HepG2 (cell line): ENCODE data around the gene EIF2AK2. TPM values are rescaled to one million over a fixed set of nuclear protein-coding genes. Genes with fewer than 3 reads are reported as not detected.

Source experiments
- GABPB1 ChIP-seq: IDR thresholded peaks from 2 replicates; pipeline ENCODE4 v1.6.1; 2016; ENCODE audit warnings: mild to moderate bottlenecking, missing genetic modification reagents, moderate library complexity, missing compliant biosample characterization
- GFI1 ChIP-seq: sonication (generic); formaldehyde crosslinking; IDR thresholded peaks from 2 replicates; pipeline ENCODE4 v1.5.0; 2020; ENCODE audit warnings: missing genetic modification reagents, mild to moderate bottlenecking, borderline replicate concordance
- HMGXB4 ChIP-seq, 2 experiments: sonication (generic) in 1 of 2; formaldehyde crosslinking in 1 of 2; IDR thresholded peaks; 2 replicates each; pipeline versions ENCODE4 v1.4.0 to v1.6.1; 2018 to 2020; ENCODE audit warnings: missing genetic modification reagents in 2 of 2, borderline replicate concordance in 1 of 2, low read depth in 1 of 2, mild to moderate bottlenecking in 1 of 2, missing biosample characterization in 1 of 2
- HNF4G ChIP-seq, 2 experiments: sonication (generic) in 1 of 2; formaldehyde crosslinking in 1 of 2; IDR thresholded peaks; 2 replicates each; pipeline versions ENCODE4 v1.4.0 to v1.6.1; 2011 to 2020; ENCODE audit warnings: borderline replicate concordance in 2 of 2, low read depth in 2 of 2, mild to moderate bottlenecking in 2 of 2, low read length in 1 of 2, missing genetic modification reagents in 1 of 2, moderate library complexity in 1 of 2
- JUN ChIP-seq: sonication (generic); formaldehyde crosslinking; IDR thresholded peaks from 2 replicates; pipeline ENCODE4 v1.4.0; 2020; ENCODE audit warnings: mild to moderate bottlenecking, missing genetic modification reagents
- KMT2B ChIP-seq: IDR thresholded peaks from 2 replicates; pipeline ENCODE4 v1.6.1; 2016; ENCODE audit warnings: missing genetic modification reagents, missing compliant biosample characterization
- PAXIP1 ChIP-seq: sonication (generic); formaldehyde crosslinking; conservative IDR thresholded peaks from 2 replicates; pipeline ENCODE4 v1.4.0; 2020; ENCODE audit warnings: mild to moderate bottlenecking, missing genetic modification reagents, moderate library complexity
- POLR2AphosphoS5 ChIP-seq: IDR thresholded peaks from 2 replicates; pipeline ENCODE4 v1.6.1; 2012; ENCODE audit warnings: low read depth, low read length
- TFDP1 ChIP-seq: IDR thresholded peaks from 2 replicates; pipeline ENCODE4 v1.6.1; 2016; ENCODE audit warnings: missing compliant biosample characterization, missing genetic modification reagents, borderline replicate concordance
- ZNF329 ChIP-seq: sonication (generic); formaldehyde crosslinking; IDR thresholded peaks from 2 replicates; pipeline ENCODE4 v1.9.0; 2021; ENCODE audit warnings: low read depth, mild to moderate bottlenecking, missing genetic modification reagents
- ZNF333 ChIP-seq: sonication (generic); formaldehyde crosslinking; IDR thresholded peaks from 2 replicates; pipeline ENCODE4 v1.4.0; 2020; ENCODE audit warnings: mild to moderate bottlenecking, missing genetic modification reagents, borderline replicate concordance
- ZNF800 ChIP-seq: sonication (generic); formaldehyde crosslinking; IDR thresholded peaks from 2 replicates; pipeline ENCODE4 v1.4.0; 2020; ENCODE audit warnings: missing genetic modification reagents
- ZNF878 ChIP-seq: sonication (generic); formaldehyde crosslinking; IDR thresholded peaks from 2 replicates; pipeline ENCODE4 v1.8.1; 2023; ENCODE audit warnings: mild to moderate bottlenecking, missing genetic modification reagents, moderate library complexity
- ZUFSP ChIP-seq: sonication (generic); formaldehyde crosslinking; IDR thresholded peaks from 2 replicates; pipeline ENCODE4 v1.9.0; 2021; ENCODE audit warnings: missing genetic modification reagents, mild to moderate bottlenecking, borderline replicate concordance
- polyA plus RNA-seq, 8 experiments: library from polyadenylated mRNA; depleted of rRNA in 3 of 8; stranded (reverse) in 7 of 8; unstranded in 1 of 8; fragments of >200 nt; fragmentation: Illumina TruSeq in 4 of 8; extraction: Trizol in 4 of 8; gene quantifications; 2 replicates each; pipeline versions ENCODE4 v1.2.1 to v1.2.3, GENCODE V29; 2011 to 2016; ENCODE audit warnings: low read depth in 4 of 8, missing spikeins in 1 of 8, mixed read lengths in 1 of 8; ENCODE audit not compliant: insufficient read depth in 1 of 8
- total RNA-seq, 5 experiments: library from RNA; depleted of rRNA; stranded (reverse); fragments of >200 nt; fragmentation: Illumina TruSeq; extraction: Trizol; gene quantifications; 2 replicates each; pipeline ENCODE4 v1.2.3, GENCODE V29; 2016; ENCODE audit warnings: low read depth in 1 of 5

EIF2AK2 gene
- total and polyA plus RNA-seq, 2 of the 13 experiments (the other 11 are each of a cell fraction or from before 2014, with no cell fraction given) = 10.2 to 26.1 TPM

GRCh38 chr2:37156857-37157714, at the start of gene EIF2AK2 (continued):
- peak; percentile 32; the same call in 1 of the 2 replicates for TF ChIP-seq ZNF333
- peak; percentile 24; the same call in 1 of the 2 replicates for TF ChIP-seq PAXIP1 (CRISPR knock-in tag)
- peak; percentile 70; the same call in 1 of the 2 replicates for TF ChIP-seq GABPB1
- peak; percentile 49; the same call in 1 of the 2 replicates for TF ChIP-seq ZNF329 (CRISPR knock-in tag)
- TF ChIP-seq HNF4G (IDR thresholded peaks at IDR 0.05; ENCODE audit: borderline replicate concordance, low read depth, low read length) = 0 out of 2 replicates have a peak, but pooled peaks have one; percentile 17
- no peak for TF ChIP-seq HNF4G (CRISPR knock-in tag; IDR thresholded peaks at IDR 0.05; ENCODE audit: borderline replicate concordance, low read depth)
- TF ChIP-seq ZUFSP (CRISPR knock-in tag) = no peak
- peak in 1 of 2 experiments; percentile 42; a peak in 2 of 4 replicates for TF ChIP-seq HMGXB4 (CRISPR knock-in tag; IDR thresholded peaks at IDR 0.05; ENCODE audit: borderline replicate concordance in 1 of 2, low read depth in 1 of 2)
- TF ChIP-seq KMT2B = peak; percentile 83
- TF ChIP-seq GFI1 (CRISPR knock-in tag) = peak; percentile 77; the same call in 1 of the 2 replicates
- peak; percentile 0; the same call in 1 of the 2 replicates for TF ChIP-seq ZNF800 (CRISPR knock-in tag)
- TF ChIP-seq JUN (CRISPR knock-in tag) = peak; percentile 62; the same call in 1 of the 2 replicates
- peak; percentile 91 for TF ChIP-seq TFDP1 (CRISPR knock-in tag)
- 0 out of 2 replicates have a peak, but pooled peaks have one; percentile 30 for TF ChIP-seq ZNF878 (CRISPR knock-in tag)
- peak; percentile 60 for TF ChIP-seq POLR2AphosphoS5
